HCT116 (cell line): ENCODE results near the gene RSRC1. TPM values are rescaled to one million over a fixed set of nuclear protein-coding genes. Genes with fewer than 3 reads are reported as not detected.

ENCODE experiments used
- ATAC-seq: fragments of 200-7000 bp; cut with Tn5 transposase; 2 replicates; pipeline ENCODE4 v1.9.1; 2020; ENCODE audit warnings: mild to moderate bottlenecking, moderate library complexity
- BruUV-seq: library from RNA; stranded (reverse); fragments of 400-500 nt; replicated peaks from 2 replicates; lab custom pipeline; 2021; lab: Mats Ljungman, UMichigan
- CTCF ChIA-PET: fragments of 300-600 bp; sonication (Branson Sonifier 250); formaldehyde crosslinking; loops from one replicate; lab custom pipeline; 2021; ENCODE audit warnings: antibody characterized with exemption; lab: Charles Lee
- POLR2A ChIA-PET: fragments of 300-600, 350-600 bp; sonication (Branson Sonifier 250); formaldehyde crosslinking; loops from one replicate; lab custom pipeline; 2021; ENCODE audit warnings: antibody characterized with exemption; lab: Charles Lee
- RAD21 ChIA-PET, 2 experiments: fragments of 300-600 bp; sonication (Branson Sonifier 250); formaldehyde crosslinking; loops; one replicate each; lab custom pipeline; 2023; ENCODE audit warnings: low total read pairs in 2 of 2; ENCODE audit not compliant: uncharacterized antibody in 2 of 2, unreplicated experiment in 2 of 2, low non-redundant PET in 1 of 2; lab: Charles Lee
- DNase-seq: peaks from one replicate; pipeline ENCODE4 v3.0.0-alpha.2; 2010; ENCODE audit warnings: low read depth, low spot score
- H2AFZ ChIP-seq: fragments of 200-600 bp; shearing (Covaris generic), sonication (generic); 2 replicates; pipeline ENCODE4 v1.6.1; 2017; ENCODE audit warnings: low read depth, mixed run types, mixed read lengths, antibody characterized with exemption, low read length; ENCODE audit not compliant: poor library complexity, severe bottlenecking
- H3K27ac ChIP-seq: 2 replicates; pipeline ENCODE4 v1.5.1; 2012; ENCODE audit warnings: low read depth, low read length
- H3K27me3 ChIP-seq: fragments of 200-600 bp; sonication (generic); 2 replicates; pipeline ENCODE4 v1.6.1; 2016; ENCODE audit warnings: mixed run types, low read length, mixed read lengths; ENCODE audit not compliant: insufficient read depth
- H3K36me3 ChIP-seq, 2 experiments: fragments of 200-500 bp in 1 of 2; fragments of 200-600 bp in 1 of 2; sonication (Bioruptor generic) in 1 of 2; sonication (generic) in 1 of 2; 2 replicates each; pipeline versions ENCODE4 v1.5.1 to v1.6.1; 2014 to 2016; ENCODE audit warnings: low read length in 2 of 2, inconsistent platforms in 1 of 2, mixed read lengths in 1 of 2, mixed run types in 1 of 2; ENCODE audit not compliant: insufficient read depth in 2 of 2, control insufficient read depth in 1 of 2
- H3K4me1 ChIP-seq, 2 experiments: fragments of 200-600 bp in 1 of 2; sonication (generic) in 1 of 2; 2 replicates each; pipeline versions ENCODE4 v1.5.1 to v1.6.1; 2012 to 2017; ENCODE audit warnings: low read length in 2 of 2, inconsistent platforms in 1 of 2, mild to moderate bottlenecking in 1 of 2, mixed read lengths in 1 of 2, mixed run types in 1 of 2, moderate library complexity in 1 of 2; ENCODE audit not compliant: insufficient read depth in 2 of 2, control insufficient read depth in 1 of 2
- H3K4me2 ChIP-seq: fragments of 200-600 bp; sonication (generic); 2 replicates; pipeline ENCODE4 v1.6.1; 2017; ENCODE audit warnings: mixed run types, low read length, mixed read lengths
- H3K4me3 ChIP-seq, 2 experiments: fragments of 200-600 bp in 1 of 2; sonication (generic) in 1 of 2; replicated peaks in 1 of 2; 2 replicates each; pipeline ENCODE4 v1.5.1; 2011 to 2016; ENCODE audit warnings: low read length in 2 of 2, control low read depth in 1 of 2, low read depth in 1 of 2, mild to moderate bottlenecking in 1 of 2, mixed read lengths in 1 of 2, mixed run types in 1 of 2
- H3K79me2 ChIP-seq: fragments of 200-600 bp; sonication (generic); 2 replicates; pipeline ENCODE4 v1.6.1; 2017; ENCODE audit warnings: mild to moderate bottlenecking, mixed run types, low read length, moderate library complexity, mixed read lengths; ENCODE audit not compliant: insufficient read depth
- H3K9ac ChIP-seq: fragments of 200-600 bp; sonication (generic); 2 replicates; pipeline ENCODE4 v1.6.1; 2016; ENCODE audit warnings: low read length, mixed read lengths
- H3K9me2 ChIP-seq: fragments of 200-600 bp; sonication (generic), shearing (Covaris generic); 2 replicates; pipeline ENCODE4 v1.6.1; 2017; ENCODE audit warnings: mixed run types, mild to moderate bottlenecking, moderate library complexity; ENCODE audit not compliant: insufficient read depth
- H3K9me3 ChIP-seq, 2 experiments: fragments of 200-500 bp in 1 of 2; fragments of 200-600 bp in 1 of 2; sonication (Bioruptor generic) in 1 of 2; sonication (generic) in 1 of 2; 2 replicates each; pipeline ENCODE4 v1.6.1; 2014 to 2017; ENCODE audit warnings: low read length in 2 of 2, mixed read lengths in 2 of 2, inconsistent platforms in 1 of 2, low read depth in 1 of 2, mild to moderate bottlenecking in 1 of 2, mixed run types in 1 of 2, moderate library complexity in 1 of 2; ENCODE audit not compliant: control insufficient read depth in 1 of 2, insufficient read depth in 1 of 2
- H4K20me1 ChIP-seq: fragments of 200-600 bp; sonication (generic), shearing (Covaris generic); 2 replicates; pipeline ENCODE4 v1.6.1; 2017; ENCODE audit warnings: mixed run types, mild to moderate bottlenecking, moderate library complexity; ENCODE audit not compliant: insufficient read depth
- ATF3 ChIP-seq: IDR thresholded peaks from 2 replicates; pipeline ENCODE4 v1.6.1; 2012
- CBX3 ChIP-seq: IDR thresholded peaks from 2 replicates; pipeline ENCODE4 v1.6.1; 2012; ENCODE audit warnings: low read depth
- CTCF ChIP-seq, 3 experiments: fragments of 200-600 bp in 1 of 3; sonication (generic) in 1 of 3; IDR thresholded peaks in 2 of 3; conservative IDR thresholded peaks in 1 of 3; 2 replicates each; pipeline ENCODE4 v1.5.1; 2012 to 2017; ENCODE audit warnings: low read depth in 2 of 3, low read length in 2 of 3, antibody characterized with exemption in 1 of 3, borderline replicate concordance in 1 of 3, control low read depth in 1 of 3, mild to moderate bottlenecking in 1 of 3, mixed read lengths in 1 of 3, mixed run types in 1 of 3, moderate library complexity in 1 of 3; ENCODE audit not compliant: insufficient read depth in 1 of 3
- EGR1 ChIP-seq: IDR thresholded peaks from 2 replicates; pipeline ENCODE4 v1.6.1; 2012; ENCODE audit warnings: low read depth
- ELF1 ChIP-seq: IDR thresholded peaks from 2 replicates; pipeline ENCODE4 v1.6.1; 2012; ENCODE audit warnings: low read depth, borderline replicate concordance
- EZH2 ChIP-seq: fragments of 200-600 bp; sonication (generic); IDR thresholded peaks from 2 replicates; pipeline ENCODE4 v1.6.1; 2017; ENCODE audit warnings: antibody characterized with exemption, mixed run types
- EZH2phosphoT487 ChIP-seq: fragments of 200-600 bp; IDR thresholded peaks from 2 replicates; pipeline ENCODE4 v1.6.1; 2018; ENCODE audit warnings: antibody characterized with exemption, borderline replicate concordance
- FOSL1 ChIP-seq: IDR thresholded peaks from 2 replicates; pipeline ENCODE4 v1.6.1; 2012; ENCODE audit warnings: low read depth
- JUND ChIP-seq: IDR thresholded peaks from 2 replicates; pipeline ENCODE4 v1.6.1; 2012
- MAX ChIP-seq: IDR thresholded peaks from 2 replicates; pipeline ENCODE4 v1.6.1; 2012
- POLR2A ChIP-seq: IDR thresholded peaks from 2 replicates; pipeline ENCODE4 v1.7.0; 2011; ENCODE audit warnings: borderline replicate concordance; ENCODE audit not compliant: insufficient read depth, insufficient read length; ENCODE audit errors: extremely low read depth
- POLR2AphosphoS5 ChIP-seq: IDR thresholded peaks from 2 replicates; pipeline ENCODE4 v1.6.1; 2011; ENCODE audit warnings: mild to moderate bottlenecking, low read depth, low read length, moderate library complexity
- RAD21 ChIP-seq: IDR thresholded peaks from 2 replicates; pipeline ENCODE4 v1.6.1; 2012; ENCODE audit warnings: low read depth, mild to moderate bottlenecking
- SP1 ChIP-seq: IDR thresholded peaks from 2 replicates; pipeline ENCODE4 v1.6.1; 2012; ENCODE audit warnings: low read depth
- SRF ChIP-seq: IDR thresholded peaks from 2 replicates; pipeline ENCODE4 v1.6.1; 2012; ENCODE audit warnings: low read depth
- TCF7L2 ChIP-seq: IDR thresholded peaks from 2 replicates; pipeline ENCODE4 v1.7.0; 2011; ENCODE audit warnings: borderline replicate concordance, inconsistent platforms; ENCODE audit not compliant: insufficient read depth, insufficient read length; ENCODE audit errors: extremely low read depth
- YY1 ChIP-seq: IDR thresholded peaks from 2 replicates; pipeline ENCODE4 v1.6.1; 2011; ENCODE audit warnings: low read length, low read depth, moderate library complexity, mild to moderate bottlenecking; ENCODE audit not compliant: insufficient replicate concordance; ENCODE audit errors: extremely low read depth
- ZBTB33 ChIP-seq: IDR thresholded peaks from 2 replicates; pipeline ENCODE4 v1.6.1; 2011; ENCODE audit warnings: mild to moderate bottlenecking, low read length, moderate library complexity; ENCODE audit not compliant: insufficient replicate concordance; ENCODE audit errors: extremely low read depth
- ZFX ChIP-seq: fragments of 450-650 bp; IDR thresholded peaks from 2 replicates; pipeline ENCODE4 v1.6.1; 2017
- intact Hi-C: fragments of 100-400 bp; cut with micrococcal nuclease; formaldehyde crosslinking; loops from 2 replicates; pipeline ENCODE4 v1.10.0; 2022
- total RNA-seq: library from RNA; stranded (reverse); gene quantifications from one replicate; pipeline ENCODE4 v1.2.1, GENCODE V29; 2021; ENCODE audit not compliant: unreplicated experiment

RSRC1 gene
- total RNA-seq, 1 experiment from 2014 or later, result 37.1 TPM

- Histone ChIP-seq H3K9me3 (no peaks in the 10 kb centered on the region), H3K4me1 (peaks cover 0 to 4% of the 10 kb centered on the region in 2 experiments; a peak in 1 of 4 replicates), H3K79me2 (no peaks in the 10 kb centered on the region), H3K27me3 (no peaks in the 10 kb centered on the region), H3K36me3 (no peaks in the 10 kb centered on the region; a peak in 1 of 4 replicates), H2AFZ (no peak overlapping the region), H3K4me2 (peak overlapping the region; percentile 45; the same call in 1 of the 2 replicates), H3K9me2 (no peaks in the 10 kb centered on the region), H4K20me1 (no peaks in the 10 kb centered on the region), H3K9ac (no peak overlapping the region), H3K27ac (no peak overlapping the region), H3K4me3 (no peak overlapping the region)
- ChIA-PET POLR2A (no interaction called here), RAD21 (no interaction called here), CTCF (no interaction called here)
- TF ChIP-seq EGR1 (no peak), EZH2phosphoT487 (no peak), MAX (no peak), RAD21 (no peak), ATF3 (no peak), POLR2A (no peak), JUND (no peak), EZH2 (no peak), ELF1 (no peak), CTCF (IDR thresholded peaks at IDR 0.05 in 2 of 3, conservative IDR thresholded peaks at IDR 0.05 in 1 of 3; ENCODE audit: borderline replicate concordance in 1 of 3, insufficient read depth in 1 of 3, low read depth in 2 of 3, low read length in 2 of 3) (no peak), CBX3 (no peak), ZBTB33 (no peak), YY1 (no peak), FOSL1 (no peak), SRF (no peak), ZFX (no peak), SP1 (no peak), POLR2AphosphoS5 (no peak), TCF7L2 (no peak)
- DNase-seq, result no peak
- intact Hi-C loops, result no loop called here
- no peak for ATAC-seq
- BruUV-seq, result no TSS peak
Observed at GRCh38 chr3:158098309-158098639, 11.6 kb upstream of the RSRC1 start.
